Measurements from ENCODE around the gene NIF3L1.
A peak's percentile ranks its signal among the peaks of the same experiment; 100 is the strongest.
"Not testable (repeated sequence)": the region's sequence is repeated elsewhere in the genome, so short reads cannot be mapped to it uniquely, and the experiment has no call there.

The NIF3L1 gene

GRCh38 chr2:200873560-200873959, 15.6 kb upstream of the NIF3L1 start:
- DNase-seq: no peak

- DNase-seq: no peak
Measured at GRCh38 chr2:200877443-200877842, 11.7 kb upstream of the NIF3L1 start.

DNA sequence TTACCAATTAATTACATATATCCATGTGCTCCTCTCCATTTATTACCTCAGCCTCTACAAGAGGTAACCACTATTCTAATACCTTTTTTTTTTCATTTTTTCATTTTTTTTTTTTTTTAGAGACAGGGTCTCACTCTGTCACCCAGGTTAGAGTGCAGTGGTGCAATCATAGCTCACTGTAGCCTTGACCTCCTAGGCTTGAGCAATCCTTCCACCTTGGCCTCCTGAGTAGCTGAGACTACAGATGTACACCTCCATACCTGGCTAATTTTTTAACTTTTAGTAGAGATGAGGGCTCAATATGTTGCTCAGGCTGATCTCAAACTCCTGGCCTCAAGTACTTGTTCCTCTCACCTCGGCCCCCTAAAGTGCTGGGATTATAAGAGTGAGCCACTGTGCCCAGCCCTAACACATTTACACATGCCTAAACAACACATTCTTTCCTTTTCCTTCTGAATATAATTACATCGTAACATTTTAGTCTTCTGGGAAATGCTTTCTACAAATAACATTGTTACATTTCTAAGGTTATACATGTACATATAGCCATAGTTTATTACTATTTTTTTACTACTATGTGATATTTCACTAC, 10.8 kb upstream of the NIF3L1 start:
- no peak for DNase-seq

DNA sequence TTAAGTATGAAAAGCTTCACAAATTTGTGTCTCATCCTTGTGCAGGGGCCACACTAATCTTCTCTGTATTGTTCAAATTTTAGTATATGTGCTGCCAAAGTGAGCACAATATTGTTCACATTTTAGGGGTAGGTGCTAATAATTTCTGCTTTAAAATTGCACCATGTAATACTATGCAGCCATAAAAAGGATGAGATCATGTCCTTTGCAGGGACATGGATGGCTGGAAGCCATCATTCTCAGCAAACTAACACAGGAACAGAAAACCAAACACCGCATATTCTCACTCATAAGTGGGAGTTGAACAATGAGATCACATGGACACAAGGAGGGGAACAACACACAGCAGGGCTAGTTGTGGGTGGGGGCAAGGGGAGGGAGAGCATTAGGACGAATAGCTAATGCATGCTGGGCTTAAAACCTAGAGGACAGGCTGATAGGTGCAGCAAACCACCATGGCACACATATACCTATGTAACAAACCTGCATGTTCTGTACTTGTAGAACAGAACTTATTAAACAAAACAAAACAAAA, 7.4 kb upstream of the NIF3L1 start:
- DNase-seq: not testable (repeated sequence)

- DNase-seq: no peak
Measured at GRCh38 chr2:200899482-200899881, 10.3 kb downstream of the NIF3L1 start.

GRCh38 chr2:200901459-200902072, 12.4 kb downstream of the NIF3L1 start:
- peak; percentile 72 for DNase-seq

DNA sequence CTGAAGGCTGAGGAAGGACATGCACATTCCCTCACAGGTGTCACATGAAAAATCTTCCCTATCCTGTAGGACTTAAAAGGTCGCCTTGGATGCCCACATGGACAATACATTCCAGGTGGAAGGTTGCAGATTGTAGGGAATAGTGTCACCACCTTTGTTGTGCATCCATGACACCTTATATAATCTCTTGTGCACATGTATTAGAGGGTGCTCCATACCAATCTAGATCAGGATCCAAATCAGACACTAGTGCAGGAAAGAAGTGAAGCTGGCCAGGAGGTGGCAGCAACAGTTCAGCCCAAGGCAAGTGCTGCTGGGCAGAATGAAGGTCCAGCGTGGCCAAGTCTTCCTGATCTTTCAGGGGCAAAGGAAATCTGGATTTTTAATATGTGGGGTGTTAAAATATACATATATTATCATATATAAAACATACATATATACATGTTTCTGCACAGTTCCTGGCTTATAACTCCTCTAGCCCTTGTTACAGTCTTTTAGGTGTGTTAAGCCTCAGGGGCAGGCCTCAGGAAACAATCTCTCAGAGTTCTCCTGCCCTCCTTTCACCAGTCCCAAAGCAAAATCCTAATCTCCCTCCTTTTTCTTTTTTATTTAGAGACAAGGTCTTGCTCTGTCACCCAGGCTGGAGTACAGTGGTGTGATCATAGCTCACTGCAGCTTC, 16.6 kb downstream of the NIF3L1 start:
- DNase-seq: peak; percentile 26

GRCh38 chr2:200909958-200910357, 20.8 kb downstream of the NIF3L1 start:
- DNase-seq: no peak

DNA sequence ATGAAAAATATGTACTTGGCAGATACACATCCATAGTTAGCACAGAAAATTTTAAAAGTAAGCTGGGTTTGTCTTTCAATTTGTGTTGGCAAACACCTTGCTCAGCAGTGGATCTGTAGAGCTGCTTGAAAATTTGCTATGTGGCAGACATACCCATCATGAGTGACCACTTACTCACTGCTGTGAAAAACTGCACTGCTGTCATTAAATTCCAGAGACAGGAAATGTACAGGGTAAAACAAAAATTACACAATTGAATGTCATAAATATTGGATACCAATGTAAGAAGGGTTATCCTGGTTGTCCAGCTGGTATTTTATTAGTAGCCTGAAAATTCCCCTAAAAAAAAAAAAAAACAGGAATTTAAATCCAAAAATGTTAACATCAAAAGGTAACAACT, 24.5 kb downstream of the NIF3L1 start:
- DNase-seq: no peak

- no peak for DNase-seq
Measured at GRCh38 chr2:200922439-200922838, 33.3 kb downstream of the NIF3L1 start.

DNA sequence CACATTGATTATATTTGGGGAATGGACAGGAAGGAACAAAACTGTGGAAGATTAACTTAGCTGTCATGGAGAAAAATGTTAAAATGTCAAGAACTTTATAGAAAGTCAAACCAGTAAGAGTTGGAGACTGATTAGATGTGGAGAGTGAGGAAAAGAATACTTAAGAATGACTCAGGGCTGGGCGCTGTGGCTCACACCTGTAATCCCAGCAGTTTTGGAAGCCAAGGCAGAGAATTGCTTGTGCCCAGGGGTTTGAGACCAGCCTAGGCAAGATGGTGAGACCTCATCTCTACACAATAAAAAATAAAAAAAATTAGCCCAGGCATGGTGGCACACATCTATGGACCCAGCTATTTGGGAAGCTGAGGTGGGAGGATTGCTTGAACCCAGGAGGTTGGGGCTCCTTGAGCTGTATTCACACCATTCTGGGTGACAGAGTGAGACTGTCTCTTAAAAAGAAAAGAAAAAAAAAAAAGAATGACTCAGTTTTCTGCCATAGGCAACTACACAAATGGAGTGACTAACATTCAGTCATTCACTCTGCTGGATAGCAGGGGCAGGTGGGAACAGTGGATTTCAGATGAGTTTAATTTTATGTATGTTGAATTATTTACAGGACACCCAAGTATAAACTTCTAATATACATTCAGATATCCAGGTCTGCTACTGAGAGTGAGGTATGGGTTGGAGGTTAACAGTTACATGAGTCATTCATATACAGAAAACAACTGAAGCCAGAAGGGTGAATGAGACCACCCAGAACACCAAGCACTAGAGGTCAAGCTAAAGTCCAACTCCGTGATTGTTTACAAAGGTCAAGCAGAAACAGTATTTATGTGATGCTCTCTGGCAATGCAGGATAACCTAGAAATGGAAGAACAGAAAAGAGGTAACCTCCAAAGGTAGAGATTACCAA, 40.4 kb downstream of the NIF3L1 start:
- DNase-seq: no peak

- no peak for DNase-seq
Measured at GRCh38 chr2:200930947-200931626, 41.9 kb downstream of the NIF3L1 start.

DNA sequence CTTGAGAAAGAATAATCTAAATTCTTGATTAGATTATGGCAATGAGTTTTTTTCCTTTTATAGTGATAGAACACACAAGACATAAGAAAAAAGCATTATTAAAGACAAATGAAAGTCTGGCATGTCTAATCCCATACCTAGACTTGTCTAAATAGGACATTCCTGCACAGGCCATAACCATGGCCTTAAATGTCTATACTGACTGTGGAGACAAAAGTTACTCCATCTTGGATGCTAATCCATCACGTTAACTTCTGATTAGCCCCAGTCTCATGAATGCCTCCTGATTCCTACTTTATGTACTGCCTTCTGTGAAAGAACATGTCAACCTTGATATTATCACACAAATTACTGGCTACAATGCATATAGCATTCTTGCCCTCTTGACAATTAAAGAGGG, 50.7 kb downstream of the NIF3L1 start:
- DNase-seq: no peak

- no peak for DNase-seq
Measured at GRCh38 chr2:200943527-200944105, 54.4 kb downstream of the NIF3L1 start.

GRCh38 chr2:200944467-200945394, 55.6 kb downstream of the NIF3L1 start:
- no peak for DNase-seq

GRCh38 chr2:200945395-200945729, 56.2 kb downstream of the NIF3L1 start:
- DNase-seq: no peak

DNA sequence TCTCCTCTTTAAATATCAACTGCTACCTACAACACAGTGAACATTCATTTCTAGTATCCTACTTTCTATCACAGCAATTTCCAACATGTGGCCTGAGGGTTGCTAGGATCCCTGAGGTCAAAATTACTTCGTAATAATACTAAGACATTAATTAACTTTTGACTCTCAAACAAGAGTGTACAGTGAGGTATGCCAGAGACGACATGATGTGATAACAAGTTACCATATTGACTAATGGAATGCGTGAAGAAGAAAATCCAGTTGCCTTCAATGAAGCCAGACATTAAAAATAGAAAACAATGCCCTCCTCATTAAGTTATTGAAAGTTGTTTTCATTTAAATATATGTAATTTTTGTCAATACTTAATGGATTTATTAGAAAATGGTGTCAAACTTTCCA, 61.2 kb downstream of the NIF3L1 start:
- no peak for DNase-seq

All from GDM1 (cell line).